GM18858 (cell line): ENCODE results near the gene CACNA2D3.

Source experiments
- ATAC-seq: cut with Tn5 transposase; IDR thresholded peaks from one replicate; pipeline ENCODE4 v1.9.1; 2021; ENCODE audit not compliant: unreplicated experiment

Gene CACNA2D3

DNA sequence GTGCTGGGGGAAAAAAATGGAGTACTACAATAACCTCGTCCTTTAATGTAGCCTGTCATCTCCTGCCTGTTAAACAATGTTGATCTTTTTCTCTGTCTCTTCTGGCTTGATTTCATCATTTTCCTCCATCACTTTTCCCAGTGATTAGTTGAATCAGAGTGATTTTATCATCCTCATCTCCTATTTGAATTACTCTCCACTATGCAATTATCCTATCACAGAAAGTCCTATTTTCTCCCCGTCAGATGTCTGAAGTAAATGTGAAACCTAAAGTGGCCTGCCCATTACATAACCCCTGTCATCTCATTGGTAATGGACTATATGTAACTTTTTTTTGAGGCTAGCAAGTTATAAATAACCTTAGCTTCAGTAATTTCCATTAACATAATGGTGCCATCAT lies 201.8 kb downstream of the CACNA2D3 start:
- ATAC-seq: no peak

GRCh38 chr3:54326951-54327350 lies 204.6 kb downstream of the CACNA2D3 start:
- ATAC-seq: no peak

DNA sequence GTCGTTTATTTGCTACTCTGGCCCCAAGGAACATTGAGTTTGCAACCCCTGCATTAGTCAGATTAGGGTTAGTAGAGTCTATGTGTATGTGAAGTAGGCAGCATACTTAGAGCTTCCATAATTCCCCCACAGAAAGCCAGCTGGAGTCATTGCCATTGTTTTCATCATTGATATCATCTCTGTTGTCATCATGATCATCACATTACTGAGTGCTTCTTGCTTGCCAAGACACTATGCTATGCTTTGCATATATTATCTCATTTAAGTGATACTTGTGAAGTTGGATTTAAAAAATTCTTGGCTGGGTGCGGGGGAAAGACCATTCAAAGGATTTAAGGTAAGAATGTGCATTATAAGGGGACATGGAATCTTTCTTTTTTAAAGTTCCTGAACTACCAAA lies 209.0 kb downstream of the CACNA2D3 start:
- ATAC-seq: no peak

- no peak for ATAC-seq
Measured at GRCh38 chr3:54337846-54338245, 215.5 kb downstream of the CACNA2D3 start.

- no peak for ATAC-seq
Measured at GRCh38 chr3:54339608-54340007, 217.3 kb downstream of the CACNA2D3 start.

- ATAC-seq: no peak
Measured at GRCh38 chr3:54341811-54342210, 219.5 kb downstream of the CACNA2D3 start.

DNA sequence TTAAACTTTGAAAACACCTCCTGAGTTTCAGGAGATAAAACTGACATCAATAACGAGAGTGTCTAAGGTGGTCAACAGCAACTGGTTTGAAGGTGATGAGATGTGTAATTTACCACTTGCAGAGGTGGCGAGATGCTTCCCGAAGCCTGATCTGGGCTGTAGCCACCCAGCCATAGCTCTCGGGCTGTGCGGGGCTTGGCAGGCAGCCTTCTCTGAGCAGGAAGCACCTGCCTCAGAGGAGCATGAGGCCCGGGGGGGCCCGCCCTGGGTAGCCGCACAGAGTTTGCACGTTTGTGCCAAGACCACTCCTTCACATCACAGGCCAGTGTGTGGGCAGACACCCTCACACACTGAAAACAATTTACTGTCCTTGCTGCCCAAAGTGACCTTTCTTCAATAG lies 220.3 kb downstream of the CACNA2D3 start:
- ATAC-seq: no peak

GRCh38 chr3:54343495-54343894 lies 221.1 kb downstream of the CACNA2D3 start:
- no peak for ATAC-seq

- no peak for ATAC-seq
Measured at GRCh38 chr3:54344601-54345231, 222.4 kb downstream of the CACNA2D3 start.

DNA sequence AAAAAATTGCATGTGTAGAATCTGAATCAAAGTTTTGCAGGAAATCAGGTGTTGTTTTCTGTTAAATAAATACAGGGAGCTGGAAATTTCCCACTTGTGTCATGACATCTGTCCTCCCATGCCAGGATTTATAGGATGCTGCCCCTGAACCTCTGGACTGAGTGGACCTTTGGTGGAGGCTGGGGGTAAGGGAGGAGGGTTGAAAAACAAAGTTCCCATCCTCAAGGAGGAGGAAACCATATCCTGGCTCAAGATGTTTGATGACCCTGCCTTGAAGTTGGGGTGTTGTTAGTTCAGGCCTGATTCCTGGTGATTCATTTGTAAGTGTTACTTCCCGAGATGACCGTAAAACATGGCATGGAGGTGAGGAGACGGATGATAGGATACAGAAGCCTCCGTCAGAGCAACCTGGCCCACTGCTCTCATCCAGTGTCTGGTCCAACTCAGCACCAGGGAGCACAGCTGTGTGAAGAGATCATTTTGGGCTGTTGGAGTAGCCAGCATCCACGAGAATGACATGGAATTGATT lies 223.6 kb downstream of the CACNA2D3 start:
- no peak for ATAC-seq

DNA sequence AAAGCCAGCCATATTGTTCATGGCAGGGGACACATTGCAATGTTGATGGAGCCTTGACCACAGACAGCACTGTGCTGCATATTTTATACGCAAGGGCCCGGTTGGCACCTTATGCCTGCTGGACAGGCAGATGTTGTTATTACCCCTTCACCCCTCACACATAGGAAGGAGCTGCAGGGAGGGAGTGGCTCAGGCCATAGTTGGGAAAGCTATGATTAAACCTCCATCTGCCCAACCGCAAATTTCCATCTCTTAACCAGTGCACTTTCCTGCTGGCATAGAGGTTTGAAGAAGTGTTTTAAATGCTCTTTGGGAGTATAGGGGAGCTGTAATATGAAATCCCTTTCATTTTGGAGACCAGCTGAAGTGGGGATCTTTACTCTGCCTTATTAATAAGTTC lies 224.7 kb downstream of the CACNA2D3 start:
- ATAC-seq: no peak

GRCh38 chr3:54347933-54348332 lies 225.6 kb downstream of the CACNA2D3 start:
- no peak for ATAC-seq

- ATAC-seq: no peak
Measured at GRCh38 chr3:54349231-54349652, 226.9 kb downstream of the CACNA2D3 start.

- ATAC-seq: no peak
Measured at GRCh38 chr3:54349691-54350090, 227.3 kb downstream of the CACNA2D3 start.

GRCh38 chr3:54353546-54353945 lies 231.2 kb downstream of the CACNA2D3 start:
- ATAC-seq: no peak

DNA sequence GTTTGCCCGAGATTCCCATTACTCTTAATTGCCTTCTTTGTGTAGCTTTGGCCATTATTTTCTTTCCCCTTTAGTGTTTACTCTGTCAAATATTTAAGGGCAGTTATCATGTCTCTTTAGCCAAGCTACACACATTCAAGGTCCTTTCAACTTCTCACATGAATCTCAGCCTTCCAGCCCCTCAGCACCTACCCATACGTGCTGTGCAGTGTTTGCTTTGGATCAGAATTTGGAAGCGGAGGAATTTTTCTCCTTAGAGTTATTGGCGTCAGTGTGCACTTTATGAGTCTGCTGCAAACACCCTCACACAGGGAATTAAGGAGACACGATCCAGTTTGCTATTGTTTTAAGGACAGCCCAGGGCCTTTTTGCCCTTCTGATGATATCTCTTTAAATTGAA lies 231.6 kb downstream of the CACNA2D3 start:
- no peak for ATAC-seq

DNA sequence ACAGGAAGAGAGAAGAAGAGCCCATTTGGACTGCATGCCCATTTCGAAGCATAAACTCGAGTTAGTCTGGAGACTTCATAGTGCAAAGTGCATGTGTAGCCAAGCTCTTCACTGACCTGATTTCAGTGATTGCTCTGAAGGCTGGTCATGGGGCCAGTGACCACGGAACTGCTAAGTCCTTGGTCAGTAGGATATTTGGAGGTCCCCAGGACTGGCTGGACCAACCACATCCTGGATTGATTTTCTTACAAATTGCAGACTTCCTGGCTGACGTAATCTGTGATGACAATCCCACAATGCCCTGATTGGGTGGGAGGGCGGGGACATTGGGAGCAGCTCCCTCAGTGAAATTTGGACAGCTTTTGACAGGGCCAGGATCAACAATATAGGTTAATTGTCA lies 233.4 kb downstream of the CACNA2D3 start:
- ATAC-seq: no peak

DNA sequence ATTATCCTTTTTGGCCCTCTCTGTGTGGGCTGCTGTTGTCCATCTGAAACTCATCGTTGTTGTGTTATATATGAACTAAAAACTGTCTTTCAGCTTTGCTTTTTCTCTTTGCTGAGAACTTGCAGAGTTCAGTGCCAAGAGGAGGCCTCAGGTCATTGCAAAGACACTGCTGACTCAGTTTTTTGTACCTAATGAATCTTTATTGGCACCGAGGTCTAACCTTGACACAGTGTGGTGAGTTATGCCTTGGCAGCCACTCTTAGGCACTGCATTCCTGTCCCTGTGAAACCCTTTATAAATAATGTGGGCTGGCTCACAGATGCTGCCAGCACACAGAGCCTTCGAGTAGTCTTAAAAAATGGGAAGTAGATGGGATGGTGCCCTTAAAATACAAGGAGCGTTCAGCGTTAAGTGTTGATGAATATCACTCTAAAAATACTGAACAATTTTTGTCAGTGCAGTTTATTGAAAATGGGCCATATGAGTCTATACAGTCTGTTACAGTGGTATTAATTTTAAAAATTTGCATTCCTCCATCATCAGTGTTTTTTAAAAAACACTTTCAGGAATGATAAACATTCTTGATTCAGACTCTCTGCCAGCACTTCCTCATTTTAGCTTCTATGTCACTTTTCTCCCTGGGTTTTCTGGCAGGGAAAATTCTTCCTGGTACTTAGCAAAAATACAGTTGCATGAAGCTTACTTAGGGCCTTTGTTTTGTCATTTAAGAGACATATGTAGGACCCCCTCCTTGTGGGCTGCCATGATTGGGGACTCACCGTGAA lies 234.1 kb downstream of the CACNA2D3 start:
- no peak for ATAC-seq

DNA sequence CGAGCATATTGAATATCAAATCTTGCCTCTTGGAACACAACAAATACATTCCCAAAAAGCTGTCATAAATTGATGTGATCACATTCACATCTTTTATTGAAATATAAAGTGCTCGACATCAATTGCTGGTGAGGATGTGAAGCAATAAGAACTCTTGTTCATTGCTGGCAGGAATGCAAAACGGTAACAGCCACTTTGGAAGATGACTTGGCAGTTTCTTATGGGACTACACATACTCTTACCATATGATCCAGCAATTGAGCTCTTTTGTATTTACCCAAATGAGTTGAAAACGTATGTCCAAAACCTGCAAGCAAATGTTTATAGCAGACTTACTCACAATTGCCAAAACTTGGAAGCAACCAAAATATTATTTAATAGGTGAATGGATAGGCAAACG lies 234.9 kb downstream of the CACNA2D3 start:
- no peak for ATAC-seq

- ATAC-seq: no peak
Measured at GRCh38 chr3:54358316-54358715, 236.0 kb downstream of the CACNA2D3 start.

GRCh38 chr3:54358969-54359694 lies 236.8 kb downstream of the CACNA2D3 start:
- ATAC-seq: no peak

- no peak for ATAC-seq
Measured at GRCh38 chr3:54360320-54360719, 238.0 kb downstream of the CACNA2D3 start.
